GM18867 (cell line): ENCODE measurements around the gene HSF4.
A peak's percentile ranks its signal among the peaks of the same experiment; 100 is the strongest.

Experiments
- ATAC-seq: cut with Tn5 transposase; IDR thresholded peaks from one replicate; pipeline ENCODE4 v1.9.1; 2021; ENCODE audit warnings: mild to moderate bottlenecking, moderate library complexity; ENCODE audit not compliant: unreplicated experiment

Gene HSF4

GRCh38 chr16:67150047-67150832 lies 14.3 kb upstream of the HSF4 start:
- peak; percentile 10 for ATAC-seq

- ATAC-seq, result peak; percentile 44
Observed at GRCh38 chr16:67150833-67151396, 13.6 kb upstream of the HSF4 start, which contains the start of gene B3GNT9. B3GNT9 (minus strand) TSS chr16:67150998; CDS start chr16:67150485, 513 bp downstream.

DNA sequence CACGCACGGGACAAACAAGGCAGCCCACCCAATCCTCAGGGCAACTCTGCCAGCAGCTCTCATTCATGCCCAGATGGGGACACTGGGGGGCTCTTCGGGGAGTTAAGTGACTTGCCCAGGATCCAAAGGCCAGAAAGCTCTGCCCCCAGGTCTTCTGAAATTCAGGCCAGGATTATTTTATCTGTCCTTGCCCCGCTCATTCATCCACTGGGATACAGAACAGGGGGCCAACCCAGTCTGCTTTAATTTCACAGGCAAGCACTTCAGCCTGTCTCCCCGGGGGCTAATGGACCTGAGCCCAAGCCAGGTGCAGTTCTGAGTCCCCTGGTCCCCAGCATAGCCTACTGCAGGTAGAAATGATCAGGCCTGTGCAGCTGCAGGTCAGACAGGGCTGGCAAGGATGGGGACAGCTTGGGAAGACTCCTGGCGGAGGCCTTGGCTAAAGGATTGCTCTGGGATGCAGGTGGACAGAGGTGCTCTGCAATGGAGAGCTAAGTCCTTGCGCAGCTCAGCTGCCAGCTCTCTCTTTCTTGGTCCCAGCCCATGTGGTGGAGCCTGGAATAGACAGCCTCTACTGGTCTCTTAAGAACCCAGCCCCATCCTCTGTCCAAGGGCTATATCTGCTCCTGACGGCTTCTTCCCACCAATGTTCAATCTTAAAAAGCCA lies 13.0 kb upstream of the HSF4 start:
- no peak for ATAC-seq

DNA sequence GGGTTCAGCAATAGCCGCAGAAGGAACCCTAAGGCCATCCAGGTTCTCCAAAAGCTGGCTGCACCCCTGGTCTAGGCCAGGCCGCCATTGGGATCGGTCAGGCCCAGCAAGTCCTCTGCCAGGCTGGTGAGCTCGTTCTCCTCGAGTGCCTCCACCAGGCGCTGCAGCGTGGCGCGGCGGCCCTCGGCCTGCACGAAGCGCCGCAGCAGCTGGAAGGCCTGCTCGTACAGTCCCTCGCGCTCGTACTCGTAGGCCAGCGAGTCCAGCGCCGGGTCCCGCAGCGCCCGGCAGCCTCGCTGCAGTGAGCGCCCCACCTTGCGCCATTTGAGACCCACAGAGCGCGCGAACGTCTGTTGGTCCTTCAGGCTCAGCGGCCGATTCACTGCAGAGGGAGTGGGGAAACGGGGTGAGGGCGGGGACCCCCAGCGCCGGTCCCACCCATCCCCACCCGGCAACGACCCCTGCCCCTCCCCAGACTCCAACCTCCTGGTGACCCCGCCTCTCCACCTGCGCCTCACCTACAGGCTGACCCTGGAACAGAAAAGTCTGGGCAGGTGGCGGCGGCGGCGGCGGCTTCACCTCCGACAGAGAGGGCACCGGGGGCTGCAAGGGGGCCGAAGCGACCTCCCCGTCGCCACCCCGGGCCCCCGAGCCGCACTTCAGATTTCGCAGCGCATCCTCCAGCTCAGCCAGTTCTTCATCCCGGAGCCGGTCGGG lies 9.8 kb upstream of the HSF4 start:
- ATAC-seq, result no peak

GRCh38 chr16:67155295-67156142 lies 9.0 kb upstream of the HSF4 start:
- ATAC-seq, result peak; percentile 24

DNA sequence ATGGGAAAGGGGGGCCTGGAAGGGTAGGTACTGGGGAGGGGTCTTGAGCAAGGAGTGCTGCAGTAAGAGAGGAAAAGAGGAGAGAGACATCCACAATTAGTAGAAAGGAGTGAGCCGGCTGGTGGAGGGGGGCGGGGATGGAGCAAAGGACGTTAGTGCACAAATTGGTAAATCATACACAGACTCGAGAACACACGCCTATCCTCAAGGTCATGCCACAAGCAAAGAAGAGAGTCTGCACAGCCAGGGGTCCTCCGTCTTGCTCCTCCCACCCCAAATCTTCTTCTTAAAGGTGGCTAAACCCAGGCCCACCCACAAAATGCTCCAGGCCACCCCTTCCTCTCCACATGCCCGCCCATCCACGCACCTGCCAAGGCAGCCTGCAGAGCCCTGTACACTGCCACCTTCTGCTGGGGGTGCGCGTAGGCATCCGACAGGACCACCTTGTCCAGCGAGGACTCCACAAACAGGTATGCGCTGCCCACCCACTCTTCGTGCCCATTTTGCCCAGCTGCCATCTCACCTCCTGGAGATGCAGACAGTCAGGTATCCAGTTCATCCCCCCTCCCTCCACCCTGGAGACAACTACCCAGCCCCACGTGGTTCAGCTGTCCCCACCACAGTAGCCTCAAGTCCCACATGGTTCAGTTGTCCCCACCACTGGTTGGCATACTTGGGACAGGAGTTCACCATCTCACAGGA lies 8.3 kb upstream of the HSF4 start:
- no peak for ATAC-seq

DNA sequence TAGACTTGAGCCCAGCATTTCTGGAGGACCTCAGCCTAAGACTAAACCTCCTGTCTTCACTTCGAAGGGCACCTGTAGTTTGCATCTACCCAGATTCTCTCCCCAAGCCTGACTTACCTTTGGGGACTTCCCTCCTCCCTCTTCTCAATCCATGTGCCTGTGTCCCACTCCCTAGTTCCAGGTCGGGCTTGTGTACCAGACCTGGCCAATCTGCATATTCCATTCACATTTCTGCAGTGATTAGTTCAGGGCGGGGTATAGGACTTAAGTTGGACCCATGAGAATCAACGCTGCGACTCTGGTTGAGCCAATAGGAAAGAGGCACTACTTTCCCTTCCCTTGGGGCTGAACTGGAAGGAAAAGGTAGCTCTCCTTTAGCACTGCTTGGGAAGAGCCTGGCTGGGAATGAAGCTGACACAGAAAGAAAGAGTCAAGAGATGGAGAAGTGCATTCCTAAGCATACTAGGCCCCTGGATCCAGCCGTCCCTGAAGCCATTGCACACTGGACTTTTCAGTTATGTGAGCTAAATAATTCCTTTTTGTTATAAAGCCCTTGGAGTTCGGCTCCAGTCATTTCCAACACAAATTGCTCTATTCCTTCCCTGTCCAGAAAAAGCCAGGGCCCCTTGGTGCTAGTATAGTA lies 7.3 kb upstream of the HSF4 start:
- no peak for ATAC-seq

DNA sequence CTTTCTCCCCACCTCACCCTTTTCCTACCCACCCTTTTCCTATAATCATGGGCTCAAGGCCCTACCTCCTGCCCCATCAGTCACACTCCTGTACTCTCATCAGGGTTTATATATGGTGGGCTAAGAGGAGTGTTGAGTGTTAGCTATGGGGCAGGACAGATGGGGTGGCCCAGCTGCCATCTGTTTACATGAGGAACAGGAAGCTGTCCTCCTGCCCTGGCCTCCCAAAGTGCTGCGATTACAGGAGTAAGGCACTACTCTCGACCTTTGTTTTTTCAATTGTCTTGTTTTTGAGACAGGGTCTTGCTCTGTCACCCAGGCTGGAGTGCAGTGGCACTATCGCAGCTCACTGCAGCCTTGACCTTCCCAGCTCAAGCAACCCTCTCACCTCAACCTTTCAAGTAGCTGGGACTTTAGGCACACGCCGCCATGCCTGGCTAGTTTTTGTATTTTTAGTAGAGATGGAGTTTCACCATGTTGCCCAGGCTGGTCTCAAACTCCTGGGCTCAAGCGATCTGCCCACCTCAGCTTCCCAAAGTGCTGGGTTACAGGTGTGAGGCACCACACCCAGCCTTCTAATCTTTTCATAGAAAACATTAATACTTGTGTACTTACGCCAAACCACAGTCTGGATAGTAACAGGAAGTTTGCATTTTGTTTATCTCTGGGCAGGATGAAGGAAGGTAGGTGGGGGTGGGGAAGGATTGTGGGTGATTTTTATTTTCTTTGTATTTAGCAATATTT lies 6.5 kb upstream of the HSF4 start:
- ATAC-seq, result no peak

DNA sequence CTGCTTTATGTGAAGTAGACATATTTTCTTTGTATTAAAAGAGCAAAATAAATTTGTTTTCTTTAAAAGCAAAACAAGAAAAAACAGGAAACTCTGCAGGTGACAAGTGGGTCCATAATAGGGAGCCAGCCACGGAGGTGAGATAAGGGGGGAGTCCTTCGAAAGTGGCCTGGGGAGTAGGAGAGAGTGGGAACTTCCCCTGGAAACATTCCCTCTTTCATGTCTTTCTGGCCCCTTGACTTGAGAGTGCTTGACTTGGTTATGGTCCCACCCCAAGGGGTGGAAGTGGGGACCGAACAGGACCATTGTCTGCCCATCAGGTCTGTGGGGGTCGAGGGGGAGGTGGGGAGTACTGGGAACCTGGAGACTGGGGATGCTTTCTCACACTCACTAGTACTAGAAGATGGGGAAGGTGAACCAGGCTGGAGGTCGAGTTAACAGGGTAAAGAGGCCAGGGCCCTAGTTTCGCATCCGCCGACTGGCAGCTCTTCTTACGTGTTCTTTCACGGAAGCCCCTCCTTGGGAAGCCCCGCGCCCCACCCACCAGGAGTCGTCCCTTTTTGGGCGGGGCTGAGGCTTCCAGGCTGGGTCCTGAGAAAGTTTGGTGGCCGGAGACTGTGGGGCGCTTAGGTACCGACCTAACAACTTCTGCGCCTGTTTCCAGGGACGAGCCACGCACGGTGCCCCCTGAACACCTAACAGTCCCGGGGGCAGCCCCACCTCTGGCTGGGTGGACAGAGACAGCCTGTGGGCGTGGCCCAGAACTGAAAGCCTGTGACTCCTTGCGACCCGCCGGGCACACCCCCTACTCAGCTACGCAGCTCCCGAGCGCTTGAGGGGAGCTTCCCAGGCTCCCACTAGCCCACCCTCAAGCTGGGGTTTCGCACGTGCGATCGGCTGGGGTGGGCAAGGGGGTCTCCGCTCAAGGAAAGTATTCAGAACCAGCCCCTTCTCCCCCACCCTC lies 5.6 kb upstream of the HSF4 start:
- peak; percentile 39 for ATAC-seq

DNA sequence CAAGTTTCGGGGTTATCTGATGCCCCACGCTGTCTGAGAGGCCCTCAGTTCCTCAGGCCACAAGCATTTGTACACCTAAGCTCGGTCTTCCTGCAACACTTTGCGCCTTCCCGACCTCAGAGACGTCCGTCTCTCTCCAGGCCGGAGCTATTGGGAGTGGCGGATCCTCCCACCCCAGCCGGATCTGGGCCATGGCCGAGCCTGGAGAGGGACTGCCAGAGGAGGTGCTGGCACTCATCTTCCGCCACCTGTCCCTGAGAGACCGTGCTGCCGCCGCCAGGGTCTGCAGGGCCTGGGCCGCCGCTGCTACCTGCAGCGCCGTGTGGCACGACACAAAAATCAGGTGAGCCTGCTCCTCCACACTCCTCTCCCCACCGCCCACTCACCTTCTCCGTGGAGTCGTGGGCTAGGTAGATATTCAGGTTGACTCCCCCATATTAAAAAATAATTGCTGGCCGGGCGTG lies 2.9 kb upstream of the HSF4 start:
- no peak for ATAC-seq

DNA sequence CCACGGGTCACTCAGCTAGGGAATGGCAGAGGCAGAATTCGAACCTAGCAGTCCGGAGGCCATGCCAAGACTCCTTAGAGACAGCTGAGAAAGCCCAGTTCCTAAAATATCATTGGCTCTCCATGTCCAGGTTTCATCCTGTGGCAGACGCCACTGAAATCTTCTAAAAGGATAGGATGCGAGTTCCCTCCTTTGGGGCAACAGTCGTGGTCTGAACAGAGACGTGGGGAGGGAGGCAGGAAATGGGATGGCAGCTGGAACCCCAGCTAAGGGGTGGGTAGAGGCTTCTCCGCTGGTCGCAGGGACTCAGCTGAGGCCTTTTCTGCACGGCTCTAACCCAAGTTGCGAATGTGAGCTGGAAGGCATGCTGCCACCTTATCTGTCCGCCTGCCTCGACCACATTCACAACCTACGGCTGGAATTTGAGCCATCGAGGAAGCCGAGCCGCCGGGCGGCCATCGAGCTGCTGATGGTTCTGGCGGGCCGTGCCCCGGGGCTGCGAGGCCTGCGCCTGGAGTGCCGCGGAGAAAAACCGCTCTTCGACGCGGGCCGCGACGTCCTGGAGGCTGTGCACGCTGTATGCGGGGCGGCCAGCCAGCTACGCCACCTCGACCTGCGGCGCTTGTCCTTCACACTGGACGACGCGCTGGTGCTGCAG lies 1.9 kb upstream of the HSF4 start:
- no peak for ATAC-seq

GRCh38 chr16:67163164-67163998 lies 1.2 kb upstream of the HSF4 start:
- ATAC-seq, result no peak

GRCh38 chr16:67163999-67164558 lies 466 bp upstream of the HSF4 start:
- no peak for ATAC-seq

- ATAC-seq, result no peak
Observed at GRCh38 chr16:67165121-67166078, 855 bp downstream of the HSF4 start.
